HepG2 (cell line): ENCODE results near the gene ZNF451.

Experiments
- BHLHE40 ChIP-seq: IDR thresholded peaks from 2 replicates; pipeline ENCODE4 v1.6.1; 2011; ENCODE audit warnings: low read length, improper control_type of control experiment
- CBX2 ChIP-seq, 2 experiments: fragments of 200-600 bp in 1 of 2; sonication (generic); formaldehyde crosslinking in 1 of 2; IDR thresholded peaks; 2 replicates each; pipeline versions ENCODE4 v1.7.0 to v1.8.1; 2018 to 2022; ENCODE audit warnings: low read depth in 2 of 2, low read length in 1 of 2, mild to moderate bottlenecking in 1 of 2, missing genetic modification reagents in 1 of 2
- CHD2 ChIP-seq: IDR thresholded peaks from 2 replicates; pipeline ENCODE4 v1.6.1; 2011; ENCODE audit warnings: low read depth, low read length, improper control_type of control experiment
- CTCF ChIP-seq: sonication (generic); formaldehyde crosslinking; IDR thresholded peaks from 2 replicates; pipeline ENCODE4 v1.5.0; 2020; ENCODE audit warnings: mild to moderate bottlenecking, missing genetic modification reagents, moderate library complexity
- E2F5 ChIP-seq: sonication (generic); formaldehyde crosslinking; conservative IDR thresholded peaks from 2 replicates; pipeline ENCODE4 v1.4.0; 2020; ENCODE audit warnings: missing genetic modification reagents
- EEA1 ChIP-seq: sonication (generic); formaldehyde crosslinking; IDR thresholded peaks from 2 replicates; pipeline ENCODE4 v1.5.1; 2020; ENCODE audit warnings: mild to moderate bottlenecking, missing genetic modification reagents, borderline replicate concordance
- HMGXB4 ChIP-seq, 2 experiments: sonication (generic) in 1 of 2; formaldehyde crosslinking in 1 of 2; IDR thresholded peaks; 2 replicates each; pipeline versions ENCODE4 v1.4.0 to v1.6.1; 2018 to 2020; ENCODE audit warnings: missing genetic modification reagents in 2 of 2, borderline replicate concordance in 1 of 2, low read depth in 1 of 2, mild to moderate bottlenecking in 1 of 2, missing biosample characterization in 1 of 2
- HOXA3 ChIP-seq: sonication (generic); formaldehyde crosslinking; IDR thresholded peaks from 2 replicates; pipeline ENCODE4 v1.5.0; 2020; ENCODE audit warnings: missing genetic modification reagents
- MAX ChIP-seq: IDR thresholded peaks from 2 replicates; pipeline ENCODE4 v1.6.1; 2012; ENCODE audit warnings: inconsistent platforms
- POLR2A ChIP-seq, 2 experiments: IDR thresholded peaks; 2 replicates each; pipeline ENCODE4 v1.6.1; 2011; ENCODE audit warnings: low read depth in 2 of 2, low read length in 2 of 2, mild to moderate bottlenecking in 1 of 2, moderate library complexity in 1 of 2; ENCODE audit not compliant: insufficient read depth in 1 of 2
- SNRNP70 ChIP-seq: fragments of 200-400 bp; formaldehyde crosslinking; IDR thresholded peaks from 2 replicates; pipeline ENCODE4 v1.6.1; 2017; ENCODE audit warnings: mild to moderate bottlenecking, low read depth, low read length, moderate library complexity
- ZNF672 ChIP-seq: sonication (generic); formaldehyde crosslinking; IDR thresholded peaks from 2 replicates; pipeline ENCODE4 v1.8.1; 2022; ENCODE audit warnings: missing genetic modification reagents
- ZZZ3 ChIP-seq: sonication (generic); formaldehyde crosslinking; IDR thresholded peaks from 2 replicates; pipeline ENCODE4 v1.4.0; 2020; ENCODE audit warnings: missing genetic modification reagents, mild to moderate bottlenecking, borderline replicate concordance

GRCh38 chr6:57163956-57164355 is 74.0 kb downstream of the ZNF451 start:
- TF ChIP-seq MAX, result no peak
- no peak for TF ChIP-seq E2F5
- TF ChIP-seq CTCF (CRISPR knock-in tag), result no peak
- TF ChIP-seq CHD2, result no peak
- TF ChIP-seq POLR2A (IDR thresholded peaks at IDR 0.05; ENCODE audit: insufficient read depth in 1 of 2, low read depth in 2 of 2, low read length in 2 of 2), result no peak
- no peak for TF ChIP-seq SNRNP70
- TF ChIP-seq BHLHE40, result no peak
- TF ChIP-seq HMGXB4 (CRISPR knock-in tag; IDR thresholded peaks at IDR 0.05; ENCODE audit: borderline replicate concordance in 1 of 2, low read depth in 1 of 2), result no peak
- TF ChIP-seq ZNF672 (CRISPR knock-in tag), result no peak
- TF ChIP-seq HOXA3, result no peak
- TF ChIP-seq ZZZ3 (CRISPR knock-in tag), result no peak
- TF ChIP-seq EEA1 (CRISPR knock-in tag), result no peak
- no peak for TF ChIP-seq CBX2 (IDR thresholded peaks at IDR 0.05; ENCODE audit: low read depth, low read length)
- TF ChIP-seq CBX2 (CRISPR knock-in tag; IDR thresholded peaks at IDR 0.05; ENCODE audit: low read depth), result no peak
